Suprapubic skin (tissue), 4 donors: ENCODE data around the gene POLR2I. TPM values are rescaled to one million over a fixed set of nuclear protein-coding genes. Genes with fewer than 3 reads are reported as not detected.
A peak's percentile ranks its signal among the peaks of the same experiment; 100 is the strongest.

Experiments
- DNase-seq, 2 donors: peaks; one replicate each; pipeline ENCODE4 v3.0.0-alpha.2; 2019; ENCODE audit warnings: low spot score in 2 of 2
- H3K27ac ChIP-seq: fragments of 200-600 bp; sonication (generic); one replicate; pipeline ENCODE4 v1.5.1; 2019
- H3K27me3 ChIP-seq: fragments of 200-600 bp; sonication (generic); one replicate; pipeline ENCODE4 v1.5.1; 2019
- H3K36me3 ChIP-seq: fragments of 200-600 bp; sonication (generic); one replicate; pipeline ENCODE4 v1.5.1; 2019
- H3K4me1 ChIP-seq: fragments of 200-600 bp; sonication (generic); one replicate; pipeline ENCODE4 v1.5.1; 2019
- H3K4me3 ChIP-seq: fragments of 200-600 bp; sonication (generic); one replicate; pipeline ENCODE4 v1.5.1; 2019; ENCODE audit warnings: mild to moderate bottlenecking
- H3K9me3 ChIP-seq: fragments of 200-600 bp; sonication (generic); one replicate; pipeline ENCODE4 v1.5.1; 2019
- EP300 ChIP-seq: sonication (generic); formaldehyde crosslinking; IDR thresholded peaks from one replicate; pipeline ENCODE4 v1.6.1; 2017; ENCODE audit warnings: antibody characterized with exemption
- POLR2A ChIP-seq, 2 donors: fragments of 450-650 bp; IDR thresholded peaks; one replicate each; pipeline ENCODE4 v1.6.1; 2017; ENCODE audit warnings: antibody characterized with exemption in 2 of 2, mild to moderate bottlenecking in 2 of 2, moderate library complexity in 2 of 2
- POLR2AphosphoS5 ChIP-seq, 3 donors: sonication (generic); formaldehyde crosslinking; IDR thresholded peaks; one replicate each; pipeline ENCODE4 v1.6.1; 2017; ENCODE audit warnings: antibody characterized with exemption in 3 of 3
- WGBS: methylation state at CpG from one replicate; pipeline ENCODE4 v1.1.5; 2018; 5-methylcytosine and 5-hydroxymethylcytosine counted together
- total RNA-seq, 4 donors: library from RNA; depleted of rRNA; stranded (reverse); fragments of >200 nt; gene quantifications; one replicate each; pipeline ENCODE4 v1.1.0, GENCODE V29; 2016
- TF ChIP-seq, protein P1 (sequence below), 2 donors: fragments of 200-600 bp in 1 of 2; fragments of 450-650 bp in 1 of 2; sonication (generic) in 1 of 2; IDR thresholded peaks; one replicate each; pipeline ENCODE4 v1.5.1; 2016 to 2019; ENCODE audit warnings: antibody characterized with exemption in 2 of 2, mild to moderate bottlenecking in 1 of 2, moderate library complexity in 1 of 2

POLR2I gene
- total RNA-seq, result 10 to 100 TPM; 21.8 to 57.5 (median 31.3) TPM

DNA sequence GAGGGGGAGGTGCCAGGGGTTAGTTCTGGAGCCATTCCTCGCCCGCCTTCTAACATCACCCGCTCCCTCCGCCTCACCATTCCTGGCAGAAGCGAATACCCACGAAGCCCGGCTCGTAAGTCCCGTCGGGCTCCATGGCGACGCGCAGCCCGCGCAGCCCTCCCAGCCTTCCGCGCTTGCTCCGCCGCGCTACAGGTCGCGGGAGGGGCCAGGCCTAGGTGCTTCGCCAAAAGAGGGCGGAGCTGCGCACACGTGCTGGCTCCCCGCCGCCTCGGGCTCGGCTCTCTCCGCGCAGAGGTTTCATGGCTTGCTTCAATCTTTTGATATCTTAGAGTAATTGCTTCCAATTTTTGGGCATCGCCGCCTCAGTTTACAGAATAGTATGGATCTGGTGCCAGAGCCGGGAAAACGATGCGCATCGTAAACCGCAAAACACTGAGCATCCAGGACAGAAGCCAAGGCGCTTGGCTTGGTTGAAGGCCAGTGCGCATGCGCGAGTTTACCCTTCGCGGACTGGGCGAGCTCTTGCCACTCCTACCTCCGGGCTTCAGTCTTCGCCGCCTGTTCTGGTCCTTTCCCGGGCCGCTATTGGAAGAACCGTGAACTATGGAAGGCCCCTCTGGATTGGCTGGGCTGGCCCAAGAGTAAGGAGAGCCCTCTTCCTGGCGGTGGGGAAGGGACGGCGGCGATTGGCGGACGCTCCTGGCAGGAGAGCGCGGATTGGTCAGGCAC lies at the start of gene POLR2I:
POLR2I (minus strand) TSS at position 155 of the 732 bp plus-strand sequence; CDS start at position 136, 19 bp downstream.
- H3K27ac ChIP-seq, result peak within 1 kb of the TSS; percentile 90
- no peaks in the 10 kb centered on the region for H3K9me3 ChIP-seq
- peak within 1 kb of the TSS; percentile 80 for H3K4me3 ChIP-seq
- H3K27me3 ChIP-seq, result no peaks in the 10 kb centered on the region
- TF ChIP-seq POLR2A (IDR thresholded peaks at IDR 0.05), result peak in 1 of 2 donors; percentile 27
- TF ChIP-seq, protein P1, sequence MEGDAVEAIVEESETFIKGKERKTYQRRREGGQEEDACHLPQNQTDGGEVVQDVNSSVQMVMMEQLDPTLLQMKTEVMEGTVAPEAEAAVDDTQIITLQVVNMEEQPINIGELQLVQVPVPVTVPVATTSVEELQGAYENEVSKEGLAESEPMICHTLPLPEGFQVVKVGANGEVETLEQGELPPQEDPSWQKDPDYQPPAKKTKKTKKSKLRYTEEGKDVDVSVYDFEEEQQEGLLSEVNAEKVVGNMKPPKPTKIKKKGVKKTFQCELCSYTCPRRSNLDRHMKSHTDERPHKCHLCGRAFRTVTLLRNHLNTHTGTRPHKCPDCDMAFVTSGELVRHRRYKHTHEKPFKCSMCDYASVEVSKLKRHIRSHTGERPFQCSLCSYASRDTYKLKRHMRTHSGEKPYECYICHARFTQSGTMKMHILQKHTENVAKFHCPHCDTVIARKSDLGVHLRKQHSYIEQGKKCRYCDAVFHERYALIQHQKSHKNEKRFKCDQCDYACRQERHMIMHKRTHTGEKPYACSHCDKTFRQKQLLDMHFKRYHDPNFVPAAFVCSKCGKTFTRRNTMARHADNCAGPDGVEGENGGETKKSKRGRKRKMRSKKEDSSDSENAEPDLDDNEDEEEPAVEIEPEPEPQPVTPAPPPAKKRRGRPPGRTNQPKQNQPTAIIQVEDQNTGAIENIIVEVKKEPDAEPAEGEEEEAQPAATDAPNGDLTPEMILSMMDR (IDR thresholded peaks at IDR 0.05), result no peak
- TF ChIP-seq POLR2AphosphoS5 (IDR thresholded peaks at IDR 0.05), result peak in 2 of 3 donors; percentile 70 to 96
- TF ChIP-seq EP300, result no peak
- peaks cover 39% of the 10 kb centered on the region for H3K36me3 ChIP-seq
- peak; percentile 100 for DNase-seq
- H3K4me1 ChIP-seq, result peaks cover 38% of the 10 kb centered on the region
- WGBS, result 0% methylated on average over 25 of the region's 60 CpGs

DNA sequence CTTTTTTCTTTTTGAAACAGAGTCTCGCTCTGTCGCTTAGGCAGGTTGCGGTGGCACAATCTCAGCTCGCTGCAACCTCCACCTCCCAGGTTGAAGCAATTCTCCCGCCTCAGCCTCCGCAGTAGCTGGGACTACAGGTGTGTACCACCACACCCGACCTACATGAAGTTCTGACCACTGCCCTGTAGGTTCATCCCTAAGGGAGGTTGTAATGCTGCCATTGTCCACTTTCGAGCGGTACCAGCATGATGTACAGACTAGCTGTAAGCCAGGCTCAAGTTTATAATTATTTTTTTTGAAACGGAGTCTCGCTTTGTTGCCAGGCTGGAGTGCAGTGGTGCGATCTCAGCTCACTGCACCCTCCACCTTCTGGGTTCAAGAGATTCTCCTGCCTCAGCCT lies 49.1 kb upstream of the POLR2I start:
- TF ChIP-seq POLR2AphosphoS5 (IDR thresholded peaks at IDR 0.05) (no peak), EP300 (no peak), POLR2A (IDR thresholded peaks at IDR 0.05) (no peak)
- TF ChIP-seq, protein P1 (IDR thresholded peaks at IDR 0.05), result no peak
- Histone ChIP-seq H3K36me3 (no peaks in the 10 kb centered on the region), H3K9me3 (no peaks in the 10 kb centered on the region), H3K4me1 (no peaks in the 10 kb centered on the region), H3K27ac (no peak overlapping the region), H3K4me3 (no peak overlapping the region), H3K27me3 (no peaks in the 10 kb centered on the region)
- DNase-seq, result no peak
- 90% methylated on average over 12 of the region's 12 CpGs for WGBS

DNA sequence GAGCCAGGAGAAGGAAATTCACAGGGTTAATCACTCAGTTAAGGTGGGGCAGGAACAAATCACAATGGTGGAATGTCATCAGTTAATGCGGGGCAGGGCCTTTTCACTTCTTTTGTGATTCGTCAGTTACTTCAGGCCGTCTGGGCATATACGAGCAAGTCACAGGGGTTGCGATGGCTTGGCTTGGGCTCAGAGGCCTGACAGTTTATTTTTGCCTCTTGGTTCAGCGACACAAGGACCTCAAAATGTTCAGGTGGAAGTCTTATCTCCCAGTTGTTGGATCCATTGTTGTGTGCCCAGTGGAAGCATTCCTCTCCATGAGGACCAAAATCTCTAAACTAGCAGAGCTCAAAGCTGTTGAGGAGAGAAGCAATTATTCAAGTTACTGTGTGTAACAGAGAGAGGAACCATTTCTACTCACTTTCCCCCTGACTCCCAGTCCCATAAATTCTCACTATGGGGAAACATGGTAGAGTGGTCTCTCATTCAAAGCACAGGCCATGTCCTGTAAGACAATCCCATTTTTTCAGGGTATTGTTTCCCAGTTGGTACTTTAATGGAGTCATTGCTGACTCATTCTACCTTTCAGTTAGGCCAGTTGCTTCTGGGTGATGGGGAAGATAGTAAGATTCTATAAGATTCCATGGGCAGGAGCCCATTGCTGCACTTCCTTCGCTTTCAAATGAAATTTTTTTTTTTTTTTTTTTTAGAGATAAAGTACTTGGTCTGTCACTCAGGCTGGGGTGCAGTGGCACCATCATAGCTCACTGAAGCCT lies 46.3 kb upstream of the POLR2I start:
- Histone ChIP-seq H3K4me1 (no peaks in the 10 kb centered on the region), H3K27me3 (no peaks in the 10 kb centered on the region), H3K27ac (no peak overlapping the region), H3K36me3 (no peaks in the 10 kb centered on the region), H3K9me3 (no peaks in the 10 kb centered on the region), H3K4me3 (no peak overlapping the region)
- DNase-seq, result no peak
- 81% methylated on average over 7 of the region's 7 CpGs for WGBS
- TF ChIP-seq POLR2AphosphoS5 (IDR thresholded peaks at IDR 0.05) (no peak), EP300 (no peak), POLR2A (IDR thresholded peaks at IDR 0.05) (no peak)
- TF ChIP-seq, protein P1 (IDR thresholded peaks at IDR 0.05), result no peak

DNA sequence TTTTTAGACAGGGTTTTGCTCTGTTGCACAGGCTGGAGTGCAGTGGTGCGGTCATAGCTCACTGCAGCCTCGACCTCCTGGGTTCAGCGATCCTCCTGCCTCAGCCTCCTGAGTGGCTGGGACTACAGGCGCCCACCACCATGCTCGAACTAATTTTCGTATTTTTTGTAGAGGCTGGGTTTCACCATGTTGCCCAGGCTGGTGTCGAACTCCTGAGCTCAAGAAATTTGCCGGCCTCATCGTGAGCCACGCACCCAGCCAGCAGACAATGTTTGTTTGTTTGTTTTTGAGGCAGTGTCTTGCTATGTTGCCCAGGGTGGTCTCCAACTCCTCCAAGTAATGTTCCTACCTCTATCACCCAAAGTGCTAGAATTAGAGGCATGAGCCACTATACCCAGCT lies 38.5 kb upstream of the POLR2I start:
- Histone ChIP-seq H3K27ac (peak overlapping the region; percentile 93), H3K4me1 (peaks cover 40% of the 10 kb centered on the region), H3K36me3 (peaks cover 25% of the 10 kb centered on the region), H3K27me3 (no peaks in the 10 kb centered on the region), H3K4me3 (peak overlapping the region; percentile 53), H3K9me3 (no peaks in the 10 kb centered on the region)
- 93% methylated on average over 10 of the region's 10 CpGs for WGBS
- DNase-seq, result no peak
- TF ChIP-seq POLR2AphosphoS5 (IDR thresholded peaks at IDR 0.05), result no peak
- TF ChIP-seq POLR2A (IDR thresholded peaks at IDR 0.05), result no peak
- TF ChIP-seq EP300, result no peak
- TF ChIP-seq, protein P1 (IDR thresholded peaks at IDR 0.05), result no peak
